ENCODE results near the gene HSPA12B. TPM values are rescaled to one million over a fixed set of nuclear protein-coding genes. Genes with fewer than 3 reads are reported as not detected.

HSPA12B gene
- total RNA-seq, 1 experiment from 2014 or later = 0.21 TPM

GRCh38 chr20:3744037-3744436, 11.6 kb downstream of the HSPA12B start:
- ATAC-seq (no peak), DNase-seq (ENCODE audit: low read depth, low spot score) (no peak)
- ChIA-PET POLR2A (no interaction called here), CTCF (no interaction called here)
- intact Hi-C loops (cut with micrococcal nuclease; ENCODE audit: unreplicated experiment) (loop anchor here (10.0 kb wide), 1 partner anchor 69 kb away; no protein-coding TSS in a partner anchor), in situ Hi-C loops (cut with HindIII; ENCODE audit: low pct_unique_long_range_greater_than_20kb, low sequenced_read_pairs) (no loop called here)
- no peaks in the 10 kb centered on the region for H3K36me3 ChIP-seq (ENCODE audit: control insufficient read depth, insufficient read depth, low read length)
- H3K9me3 ChIP-seq (ENCODE audit: control insufficient read depth, insufficient read depth, low read depth, low read length) = no peaks in the 10 kb centered on the region
- no peak overlapping the region for H3K4me3 ChIP-seq (ENCODE audit: low read depth in 2 of 2, low read length in 2 of 2)
- H3K4me1 ChIP-seq (ENCODE audit: control insufficient read depth, insufficient read depth, low read length) = no peaks in the 10 kb centered on the region; the same call in 1 of the 2 replicates
- no peaks in the 10 kb centered on the region for H3K27me3 ChIP-seq (ENCODE audit: control insufficient read depth, insufficient read depth, low read length)
- no TSS peak for BruUV-seq (replicated peaks)
- TF ChIP-seq TCF7L2 (IDR thresholded peaks at IDR 0.05; ENCODE audit: low read depth, low read length) (no peak), POLR2AphosphoS5 (IDR thresholded peaks at IDR 0.05; ENCODE audit: low read depth, low read length) (no peak), SIN3A (IDR thresholded peaks at IDR 0.05; ENCODE audit: borderline replicate concordance, insufficient read depth, low read depth, low read length) (no peak)
- TF ChIP-seq, protein P1, sequence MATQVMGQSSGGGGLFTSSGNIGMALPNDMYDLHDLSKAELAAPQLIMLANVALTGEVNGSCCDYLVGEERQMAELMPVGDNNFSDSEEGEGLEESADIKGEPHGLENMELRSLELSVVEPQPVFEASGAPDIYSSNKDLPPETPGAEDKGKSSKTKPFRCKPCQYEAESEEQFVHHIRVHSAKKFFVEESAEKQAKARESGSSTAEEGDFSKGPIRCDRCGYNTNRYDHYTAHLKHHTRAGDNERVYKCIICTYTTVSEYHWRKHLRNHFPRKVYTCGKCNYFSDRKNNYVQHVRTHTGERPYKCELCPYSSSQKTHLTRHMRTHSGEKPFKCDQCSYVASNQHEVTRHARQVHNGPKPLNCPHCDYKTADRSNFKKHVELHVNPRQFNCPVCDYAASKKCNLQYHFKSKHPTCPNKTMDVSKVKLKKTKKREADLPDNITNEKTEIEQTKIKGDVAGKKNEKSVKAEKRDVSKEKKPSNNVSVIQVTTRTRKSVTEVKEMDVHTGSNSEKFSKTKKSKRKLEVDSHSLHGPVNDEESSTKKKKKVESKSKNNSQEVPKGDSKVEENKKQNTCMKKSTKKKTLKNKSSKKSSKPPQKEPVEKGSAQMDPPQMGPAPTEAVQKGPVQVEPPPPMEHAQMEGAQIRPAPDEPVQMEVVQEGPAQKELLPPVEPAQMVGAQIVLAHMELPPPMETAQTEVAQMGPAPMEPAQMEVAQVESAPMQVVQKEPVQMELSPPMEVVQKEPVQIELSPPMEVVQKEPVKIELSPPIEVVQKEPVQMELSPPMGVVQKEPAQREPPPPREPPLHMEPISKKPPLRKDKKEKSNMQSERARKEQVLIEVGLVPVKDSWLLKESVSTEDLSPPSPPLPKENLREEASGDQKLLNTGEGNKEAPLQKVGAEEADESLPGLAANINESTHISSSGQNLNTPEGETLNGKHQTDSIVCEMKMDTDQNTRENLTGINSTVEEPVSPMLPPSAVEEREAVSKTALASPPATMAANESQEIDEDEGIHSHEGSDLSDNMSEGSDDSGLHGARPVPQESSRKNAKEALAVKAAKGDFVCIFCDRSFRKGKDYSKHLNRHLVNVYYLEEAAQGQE (IDR thresholded peaks at IDR 0.05; ENCODE audit: insufficient read depth in 1 of 2, low read depth in 2 of 2, low read length in 1 of 2) = no peak
- TF ChIP-seq, protein P2, sequence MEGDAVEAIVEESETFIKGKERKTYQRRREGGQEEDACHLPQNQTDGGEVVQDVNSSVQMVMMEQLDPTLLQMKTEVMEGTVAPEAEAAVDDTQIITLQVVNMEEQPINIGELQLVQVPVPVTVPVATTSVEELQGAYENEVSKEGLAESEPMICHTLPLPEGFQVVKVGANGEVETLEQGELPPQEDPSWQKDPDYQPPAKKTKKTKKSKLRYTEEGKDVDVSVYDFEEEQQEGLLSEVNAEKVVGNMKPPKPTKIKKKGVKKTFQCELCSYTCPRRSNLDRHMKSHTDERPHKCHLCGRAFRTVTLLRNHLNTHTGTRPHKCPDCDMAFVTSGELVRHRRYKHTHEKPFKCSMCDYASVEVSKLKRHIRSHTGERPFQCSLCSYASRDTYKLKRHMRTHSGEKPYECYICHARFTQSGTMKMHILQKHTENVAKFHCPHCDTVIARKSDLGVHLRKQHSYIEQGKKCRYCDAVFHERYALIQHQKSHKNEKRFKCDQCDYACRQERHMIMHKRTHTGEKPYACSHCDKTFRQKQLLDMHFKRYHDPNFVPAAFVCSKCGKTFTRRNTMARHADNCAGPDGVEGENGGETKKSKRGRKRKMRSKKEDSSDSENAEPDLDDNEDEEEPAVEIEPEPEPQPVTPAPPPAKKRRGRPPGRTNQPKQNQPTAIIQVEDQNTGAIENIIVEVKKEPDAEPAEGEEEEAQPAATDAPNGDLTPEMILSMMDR (IDR thresholded peaks at IDR 0.05) = no peak
- H3K27ac ChIP-seq (ENCODE audit: low read length) = no peak overlapping the region

- in situ Hi-C loops (cut with HindIII; ENCODE audit: low pct_unique_long_range_greater_than_20kb, low sequenced_read_pairs) (no loop called here), intact Hi-C loops (cut with micrococcal nuclease; ENCODE audit: unreplicated experiment) (loop anchor here (10.0 kb wide), 1 partner anchor 70 kb away; no protein-coding TSS in a partner anchor)
- no peaks in the 10 kb centered on the region for H3K36me3 ChIP-seq (ENCODE audit: control insufficient read depth, insufficient read depth, low read length)
- TF ChIP-seq, protein P2 (IDR thresholded peaks at IDR 0.05) = no peak
- TF ChIP-seq POLR2AphosphoS5 (IDR thresholded peaks at IDR 0.05; ENCODE audit: low read depth, low read length) (no peak), SIN3A (IDR thresholded peaks at IDR 0.05; ENCODE audit: borderline replicate concordance, insufficient read depth, low read depth, low read length) (no peak)
- DNase-seq (ENCODE audit: low read depth, low spot score) = peak; percentile 78
- POLR2A ChIA-PET = interaction anchor here (0.5 kb wide), 1 partner anchor 135 kb away, joined by 7 read pairs; no protein-coding TSS in a partner anchor
- peak overlapping the region; percentile 32; the same call in 1 of the 2 replicates for H3K27ac ChIP-seq (ENCODE audit: low read length)
- ATAC-seq = peak; percentile 68
- peak overlapping the region; percentile 37 to 57 for H3K4me3 ChIP-seq (ENCODE audit: low read depth in 2 of 2, low read length in 2 of 2)
- no peaks in the 10 kb centered on the region for H3K9me3 ChIP-seq (ENCODE audit: control insufficient read depth, insufficient read depth, low read depth, low read length)
- H3K4me1 ChIP-seq (ENCODE audit: control insufficient read depth, insufficient read depth, low read length) = no peaks in the 10 kb centered on the region; the same call in 1 of the 2 replicates
- CTCF ChIA-PET = interaction anchor here (0.6 to 1.4 kb wide), 3 partner anchors 9 to 691 kb away, joined by 3 to 5 read pairs (median 4); no protein-coding TSS in a partner anchor
- H3K27me3 ChIP-seq (ENCODE audit: control insufficient read depth, insufficient read depth, low read length) = no peaks in the 10 kb centered on the region
- no TSS peak for BruUV-seq (replicated peaks)
Observed at GRCh38 chr20:3744806-3745685, 12.6 kb downstream of the HSPA12B start.
